ENCODE measurements around the gene SFSWAP.

Gene SFSWAP

DNA sequence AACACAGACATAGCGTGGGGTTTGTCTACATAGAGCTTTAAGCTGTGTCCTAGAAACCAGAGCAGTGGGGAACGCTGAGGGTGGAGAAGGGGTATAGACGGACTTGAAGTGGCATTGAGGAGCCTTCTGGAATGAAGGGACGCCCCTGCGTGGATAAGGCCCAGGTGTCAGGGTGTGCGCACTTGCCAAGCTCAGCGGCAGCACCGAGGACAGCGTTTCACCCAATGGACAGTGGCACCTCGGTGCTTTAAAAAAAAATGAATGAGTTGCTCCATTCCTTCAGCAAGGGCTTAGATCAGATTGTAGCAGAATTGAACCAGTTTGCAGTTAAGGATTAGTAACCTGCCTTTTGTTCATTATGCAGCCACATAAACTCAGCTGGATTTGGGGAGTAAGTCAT lies 83.7 kb downstream of the SFSWAP start:
- TF ChIP-seq POLR2AphosphoS5 (IDR thresholded peaks at IDR 0.05; ENCODE audit: low read depth, low read length) = no peak
- TF ChIP-seq TAF1 (IDR thresholded peaks at IDR 0.05; ENCODE audit: low read depth, low read length) = no peak
- no peak for TF ChIP-seq PAX5 (IDR thresholded peaks at IDR 0.05; ENCODE audit: insufficient read depth, low read length, severe bottlenecking)
- no peak for TF ChIP-seq POLR2A (IDR thresholded peaks at IDR 0.05; ENCODE audit: low read depth, low read length)
- TF ChIP-seq POU2F2 (IDR thresholded peaks at IDR 0.05; ENCODE audit: low read depth, low read length) = no peak
- no peak for TF ChIP-seq SPI1 (IDR thresholded peaks at IDR 0.05; ENCODE audit: low read depth, low read length)
- FAIRE-seq = no peak
- DNase-seq (ENCODE audit: insufficient read length, low spot score) = no peak

GRCh38 chr12:131795064-131795463 lies 84.2 kb downstream of the SFSWAP start:
- DNase-seq (ENCODE audit: insufficient read length, low spot score) (no peak), FAIRE-seq (no peak)
- TF ChIP-seq TAF1 (IDR thresholded peaks at IDR 0.05; ENCODE audit: low read depth, low read length) = no peak
- no peak for TF ChIP-seq SPI1 (IDR thresholded peaks at IDR 0.05; ENCODE audit: low read depth, low read length)
- no peak for TF ChIP-seq POLR2AphosphoS5 (IDR thresholded peaks at IDR 0.05; ENCODE audit: low read depth, low read length)
- TF ChIP-seq POLR2A (IDR thresholded peaks at IDR 0.05; ENCODE audit: low read depth, low read length) = no peak
- TF ChIP-seq POU2F2 (IDR thresholded peaks at IDR 0.05; ENCODE audit: low read depth, low read length) = no peak
- no peak for TF ChIP-seq PAX5 (IDR thresholded peaks at IDR 0.05; ENCODE audit: insufficient read depth, low read length, severe bottlenecking)

- TF ChIP-seq TAF1 (IDR thresholded peaks at IDR 0.05; ENCODE audit: low read depth, low read length) = no peak
- FAIRE-seq (no peak), DNase-seq (ENCODE audit: insufficient read length, low spot score) (no peak)
Observed at GRCh38 chr12:131795690-131796410, 85.0 kb downstream of the SFSWAP start.

DNA sequence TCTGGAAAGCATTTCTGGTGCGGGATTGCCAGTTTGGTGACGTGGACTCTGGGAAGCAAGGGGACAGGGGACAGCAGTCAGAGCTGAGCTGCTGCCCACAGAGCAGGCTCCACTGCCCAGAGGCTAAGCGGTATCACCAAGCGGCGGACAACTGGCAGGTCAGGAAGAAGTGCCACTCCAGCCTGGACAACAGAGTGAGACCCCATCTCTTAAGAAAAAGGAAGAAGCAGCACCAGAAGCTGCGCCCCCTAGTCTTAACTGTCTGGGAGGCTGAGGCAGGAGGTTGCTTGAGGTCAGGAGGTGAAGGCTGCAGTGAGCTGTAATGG lies 85.5 kb downstream of the SFSWAP start:
- FAIRE-seq (no peak), DNase-seq (ENCODE audit: insufficient read length, low spot score) (no peak)
- TF ChIP-seq POLR2A (IDR thresholded peaks at IDR 0.05; ENCODE audit: low read depth, low read length) (no peak), TAF1 (IDR thresholded peaks at IDR 0.05; ENCODE audit: low read depth, low read length) (no peak), POU2F2 (IDR thresholded peaks at IDR 0.05; ENCODE audit: low read depth, low read length) (no peak), PAX5 (IDR thresholded peaks at IDR 0.05; ENCODE audit: insufficient read depth, low read length, severe bottlenecking) (no peak), POLR2AphosphoS5 (IDR thresholded peaks at IDR 0.05; ENCODE audit: low read depth, low read length) (no peak), SPI1 (IDR thresholded peaks at IDR 0.05; ENCODE audit: low read depth, low read length) (no peak)

- TF ChIP-seq POLR2A (IDR thresholded peaks at IDR 0.05; ENCODE audit: low read depth, low read length) (no peak), POLR2AphosphoS5 (IDR thresholded peaks at IDR 0.05; ENCODE audit: low read depth, low read length) (no peak), SPI1 (IDR thresholded peaks at IDR 0.05; ENCODE audit: low read depth, low read length) (no peak), POU2F2 (IDR thresholded peaks at IDR 0.05; ENCODE audit: low read depth, low read length) (no peak), PAX5 (IDR thresholded peaks at IDR 0.05; ENCODE audit: insufficient read depth, low read length, severe bottlenecking) (no peak), TAF1 (IDR thresholded peaks at IDR 0.05; ENCODE audit: low read depth, low read length) (no peak)
- DNase-seq (ENCODE audit: insufficient read length, low spot score) = no peak
- FAIRE-seq = no peak
Observed at GRCh38 chr12:131796754-131797587, 86.1 kb downstream of the SFSWAP start.

DNA sequence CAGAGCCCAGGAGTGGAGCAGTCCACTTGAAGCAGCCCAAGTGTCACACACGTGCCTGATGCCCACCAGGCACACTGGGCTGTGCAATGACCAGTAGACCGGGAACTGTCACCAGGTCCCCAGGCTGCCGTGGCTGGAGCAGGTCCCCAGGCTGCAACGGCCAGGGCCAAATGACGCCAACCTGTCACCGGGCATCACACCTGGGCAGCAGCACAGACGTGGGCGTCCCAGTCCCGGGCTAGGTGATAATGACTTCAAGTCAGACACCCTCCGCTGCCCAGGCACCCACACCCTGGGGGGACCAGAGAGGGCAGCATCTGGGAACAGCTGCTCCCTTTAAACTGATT lies 86.7 kb downstream of the SFSWAP start:
- no peak for FAIRE-seq
- no peak for DNase-seq (ENCODE audit: insufficient read length, low spot score)
- TF ChIP-seq SPI1 (IDR thresholded peaks at IDR 0.05; ENCODE audit: low read depth, low read length) (no peak), PAX5 (IDR thresholded peaks at IDR 0.05; ENCODE audit: insufficient read depth, low read length, severe bottlenecking) (no peak), POU2F2 (IDR thresholded peaks at IDR 0.05; ENCODE audit: low read depth, low read length) (no peak), POLR2A (IDR thresholded peaks at IDR 0.05; ENCODE audit: low read depth, low read length) (no peak), TAF1 (IDR thresholded peaks at IDR 0.05; ENCODE audit: low read depth, low read length) (no peak), POLR2AphosphoS5 (IDR thresholded peaks at IDR 0.05; ENCODE audit: low read depth, low read length) (no peak)

DNA sequence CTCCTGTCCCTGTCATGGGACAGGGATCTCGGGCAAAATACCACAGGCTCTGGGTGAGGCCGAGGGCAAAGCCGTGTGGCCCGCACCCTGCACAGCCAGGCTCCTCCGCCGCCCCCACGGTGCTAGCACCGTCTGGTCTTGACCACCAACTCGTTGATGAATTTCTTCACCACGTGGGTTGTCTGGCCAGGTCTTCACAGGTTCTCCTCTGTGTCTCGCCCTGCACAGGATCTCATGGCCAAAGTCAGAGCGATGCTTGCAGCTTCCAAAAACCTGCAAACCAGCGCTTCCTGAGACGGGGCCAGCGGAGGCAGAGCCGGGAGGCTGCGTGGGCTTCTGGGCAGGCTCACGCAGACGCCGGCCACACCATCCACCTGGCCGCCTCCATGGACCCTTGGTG lies 88.3 kb downstream of the SFSWAP start:
- FAIRE-seq (no peak), DNase-seq (ENCODE audit: insufficient read length, low spot score) (no peak)
- TF ChIP-seq TAF1 (IDR thresholded peaks at IDR 0.05; ENCODE audit: low read depth, low read length) = no peak
- TF ChIP-seq POU2F2 (IDR thresholded peaks at IDR 0.05; ENCODE audit: low read depth, low read length) = no peak
- no peak for TF ChIP-seq POLR2AphosphoS5 (IDR thresholded peaks at IDR 0.05; ENCODE audit: low read depth, low read length)
- no peak for TF ChIP-seq PAX5 (IDR thresholded peaks at IDR 0.05; ENCODE audit: insufficient read depth, low read length, severe bottlenecking)
- no peak for TF ChIP-seq POLR2A (IDR thresholded peaks at IDR 0.05; ENCODE audit: low read depth, low read length)
- TF ChIP-seq SPI1 (IDR thresholded peaks at IDR 0.05; ENCODE audit: low read depth, low read length) = no peak

DNA sequence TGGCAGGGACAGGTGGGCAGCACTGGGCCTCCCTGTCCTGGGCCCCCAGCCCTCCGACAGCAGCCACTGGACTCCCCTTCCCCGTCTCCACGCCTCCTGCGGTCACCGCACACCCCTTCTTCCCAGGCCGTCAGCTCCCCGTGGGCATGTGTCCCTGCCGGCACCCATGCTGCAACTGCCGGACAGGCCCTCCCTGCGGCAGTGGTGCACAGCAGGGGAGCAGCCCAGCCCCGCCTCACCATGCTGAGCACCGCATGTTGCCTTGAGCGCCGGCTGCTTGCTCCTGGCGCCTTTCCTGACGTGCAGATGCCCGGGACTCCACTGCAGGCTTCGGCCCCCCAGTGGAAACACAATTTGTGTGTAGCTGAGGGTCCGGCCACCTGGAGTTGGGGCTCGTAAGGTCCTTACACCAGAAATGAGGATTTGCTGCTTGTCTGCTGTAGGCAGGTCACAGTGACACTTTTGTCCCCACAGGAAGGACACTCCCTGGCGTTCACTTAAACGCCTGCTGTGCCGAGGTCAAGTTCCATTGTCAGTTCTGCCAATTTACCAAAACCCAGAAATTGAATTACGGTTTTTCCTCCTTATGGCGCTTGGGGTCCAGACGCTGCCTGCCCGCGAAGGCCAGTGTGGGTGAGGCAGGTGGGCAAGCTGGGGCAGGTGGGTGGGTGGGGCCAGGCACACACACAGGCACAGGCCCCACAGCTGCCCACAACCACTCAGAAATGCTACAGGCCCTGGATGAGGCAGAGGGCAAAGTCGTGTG lies 89.1 kb downstream of the SFSWAP start:
- DNase-seq (ENCODE audit: insufficient read length, low spot score) (no peak), FAIRE-seq (no peak)
- TF ChIP-seq POU2F2 (IDR thresholded peaks at IDR 0.05; ENCODE audit: low read depth, low read length) (no peak), POLR2AphosphoS5 (IDR thresholded peaks at IDR 0.05; ENCODE audit: low read depth, low read length) (no peak), TAF1 (IDR thresholded peaks at IDR 0.05; ENCODE audit: low read depth, low read length) (no peak), SPI1 (IDR thresholded peaks at IDR 0.05; ENCODE audit: low read depth, low read length) (no peak), PAX5 (IDR thresholded peaks at IDR 0.05; ENCODE audit: insufficient read depth, low read length, severe bottlenecking) (no peak), POLR2A (IDR thresholded peaks at IDR 0.05; ENCODE audit: low read depth, low read length) (no peak)

GRCh38 chr12:131800594-131801135 lies 89.8 kb downstream of the SFSWAP start:
- FAIRE-seq (no peak), DNase-seq (ENCODE audit: insufficient read length, low spot score) (no peak)
- no peak for TF ChIP-seq POLR2AphosphoS5 (IDR thresholded peaks at IDR 0.05; ENCODE audit: low read depth, low read length)
- TF ChIP-seq TAF1 (IDR thresholded peaks at IDR 0.05; ENCODE audit: low read depth, low read length) = no peak
- no peak for TF ChIP-seq SPI1 (IDR thresholded peaks at IDR 0.05; ENCODE audit: low read depth, low read length)
- TF ChIP-seq PAX5 (IDR thresholded peaks at IDR 0.05; ENCODE audit: insufficient read depth, low read length, severe bottlenecking) = no peak
- no peak for TF ChIP-seq POU2F2 (IDR thresholded peaks at IDR 0.05; ENCODE audit: low read depth, low read length)
- TF ChIP-seq POLR2A (IDR thresholded peaks at IDR 0.05; ENCODE audit: low read depth, low read length) = no peak

Measured in GM12891 (cell line).